Measurements from ENCODE around the gene WDR26. TPM values are rescaled to one million over a fixed set of nuclear protein-coding genes. Genes with fewer than 3 reads are reported as not detected.
"Not testable (repeated sequence)": the region's sequence is repeated elsewhere in the genome, so short reads cannot be mapped to it uniquely, and the experiment has no call there.

The WDR26 gene
- 56.3 TPM for polyA plus RNA-seq (2012; ENCODE audit: insufficient read depth, insufficient read length, low read depth)

GRCh38 chr1:224434691-224435317 is at the start of gene WDR26:
Gene WDR26, minus strand, starts transcription at chr1:224434797.
- Histone ChIP-seq H3K4me1 (no peaks in the 10 kb centered on the region; the same call in 1 of the 2 replicates), H3K9me3 (no peaks in the 10 kb centered on the region), H3K4me3 (ENCODE audit: low read depth, low read length) (peak within 1 kb of the TSS; percentile 90), H3K27me3 (no peaks in the 10 kb centered on the region), H3K36me3 (0 out of 2 replicates have a peak, but pooled peaks cover under 1% of the 10 kb centered on the region)
- TF ChIP-seq, protein P1, sequence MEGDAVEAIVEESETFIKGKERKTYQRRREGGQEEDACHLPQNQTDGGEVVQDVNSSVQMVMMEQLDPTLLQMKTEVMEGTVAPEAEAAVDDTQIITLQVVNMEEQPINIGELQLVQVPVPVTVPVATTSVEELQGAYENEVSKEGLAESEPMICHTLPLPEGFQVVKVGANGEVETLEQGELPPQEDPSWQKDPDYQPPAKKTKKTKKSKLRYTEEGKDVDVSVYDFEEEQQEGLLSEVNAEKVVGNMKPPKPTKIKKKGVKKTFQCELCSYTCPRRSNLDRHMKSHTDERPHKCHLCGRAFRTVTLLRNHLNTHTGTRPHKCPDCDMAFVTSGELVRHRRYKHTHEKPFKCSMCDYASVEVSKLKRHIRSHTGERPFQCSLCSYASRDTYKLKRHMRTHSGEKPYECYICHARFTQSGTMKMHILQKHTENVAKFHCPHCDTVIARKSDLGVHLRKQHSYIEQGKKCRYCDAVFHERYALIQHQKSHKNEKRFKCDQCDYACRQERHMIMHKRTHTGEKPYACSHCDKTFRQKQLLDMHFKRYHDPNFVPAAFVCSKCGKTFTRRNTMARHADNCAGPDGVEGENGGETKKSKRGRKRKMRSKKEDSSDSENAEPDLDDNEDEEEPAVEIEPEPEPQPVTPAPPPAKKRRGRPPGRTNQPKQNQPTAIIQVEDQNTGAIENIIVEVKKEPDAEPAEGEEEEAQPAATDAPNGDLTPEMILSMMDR (IDR thresholded peaks at IDR 0.05; ENCODE audit: low read depth, low read length) = no peak
- DNase-seq = peak; percentile 87

DNA sequence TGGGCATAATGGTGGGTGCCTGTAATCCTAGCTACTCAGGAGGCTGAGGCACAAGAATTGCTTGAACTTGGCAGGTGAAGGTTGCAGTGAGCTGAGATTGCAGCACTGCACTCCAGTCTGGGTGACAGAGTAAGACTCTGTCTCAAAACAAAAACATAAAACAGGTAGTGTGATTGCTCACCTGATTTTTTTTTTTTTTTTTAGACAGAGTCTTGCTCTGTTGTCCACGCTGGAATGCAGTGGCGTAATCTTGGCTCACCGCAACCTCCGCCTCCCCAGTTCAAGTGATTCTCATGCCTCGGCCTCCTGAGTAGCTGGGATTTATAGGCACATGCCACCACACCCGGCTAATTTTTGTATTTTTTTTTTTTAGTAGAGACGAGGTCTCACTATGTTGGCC is 48.6 kb upstream of the WDR26 start:
- DNase-seq; H3K4me3 ChIP-seq (ENCODE audit: low read depth, low read length); H3K4me1 ChIP-seq; H3K9me3 ChIP-seq; H3K27me3 ChIP-seq; H3K36me3 ChIP-seq: not testable (repeated sequence)

- no peaks in the 10 kb centered on the region for H3K9me3 ChIP-seq
- DNase-seq = no peak
- TF ChIP-seq, protein P1 (IDR thresholded peaks at IDR 0.05; ENCODE audit: low read depth, low read length) = no peak
- H3K4me3 ChIP-seq (ENCODE audit: low read depth, low read length) = no peak overlapping the region
- peaks cover 3% of the 10 kb centered on the region; the same call in 1 of the 2 replicates for H3K4me1 ChIP-seq
- no peaks in the 10 kb centered on the region for H3K36me3 ChIP-seq
- H3K27me3 ChIP-seq = no peaks in the 10 kb centered on the region
Observed at GRCh38 chr1:224482619-224483018, 48.0 kb upstream of the WDR26 start.

DNA sequence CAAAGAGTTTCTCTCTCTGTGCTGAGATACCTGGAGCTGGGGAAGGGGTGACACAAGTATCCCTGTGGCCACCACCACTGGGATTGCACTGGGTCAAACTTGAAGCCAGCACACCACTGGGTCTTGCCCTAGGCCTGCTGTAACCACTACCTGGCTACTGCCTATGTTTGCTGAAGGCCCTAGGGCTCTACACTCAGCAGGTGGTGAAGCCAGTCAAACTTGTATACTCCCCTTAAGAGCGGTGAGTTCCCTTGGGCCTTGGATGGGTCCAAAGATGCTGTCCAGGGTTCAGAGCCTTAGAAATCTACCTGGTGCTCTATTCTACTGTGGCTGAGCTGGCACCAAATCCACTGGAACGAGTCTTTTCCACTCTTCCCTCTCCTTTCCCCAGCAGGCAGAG is 47.0 kb upstream of the WDR26 start:
- no peaks in the 10 kb centered on the region for H3K27me3 ChIP-seq
- no peak for DNase-seq
- TF ChIP-seq, protein P1 (IDR thresholded peaks at IDR 0.05; ENCODE audit: low read depth, low read length) = no peak
- H3K4me3 ChIP-seq (ENCODE audit: low read depth, low read length) = no peak overlapping the region
- H3K36me3 ChIP-seq = no peaks in the 10 kb centered on the region
- peaks cover 1% of the 10 kb centered on the region; the same call in 1 of the 2 replicates for H3K4me1 ChIP-seq
- no peaks in the 10 kb centered on the region for H3K9me3 ChIP-seq

GRCh38 chr1:224480888-224481459 is 46.4 kb upstream of the WDR26 start:
- H3K4me3 ChIP-seq (ENCODE audit: low read depth, low read length); DNase-seq; H3K27me3 ChIP-seq; H3K36me3 ChIP-seq; H3K4me1 ChIP-seq; H3K9me3 ChIP-seq: not testable (repeated sequence)

DNA sequence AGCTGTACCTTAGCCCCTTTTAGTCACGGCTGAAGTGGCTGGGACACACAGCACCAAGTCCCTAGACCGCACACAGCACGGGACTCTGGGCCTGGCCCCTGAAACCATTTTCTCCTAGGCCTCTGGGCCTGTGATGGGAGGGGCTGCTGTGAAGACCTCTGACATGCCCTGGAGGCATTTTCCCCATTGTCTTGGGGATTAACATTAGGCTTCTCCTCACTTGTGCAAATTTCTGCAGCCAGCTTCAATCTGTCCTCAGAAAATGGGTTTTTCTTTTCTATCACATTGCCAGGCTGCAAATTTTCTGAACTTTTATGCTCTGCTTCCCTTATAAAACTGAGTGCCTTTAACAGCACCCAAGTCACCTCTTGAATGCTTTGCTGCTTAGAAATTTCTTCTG is 45.6 kb upstream of the WDR26 start:
- not testable (repeated sequence) for H3K4me1 ChIP-seq; H3K36me3 ChIP-seq; H3K4me3 ChIP-seq (ENCODE audit: low read depth, low read length); H3K9me3 ChIP-seq; H3K27me3 ChIP-seq; DNase-seq

DNA sequence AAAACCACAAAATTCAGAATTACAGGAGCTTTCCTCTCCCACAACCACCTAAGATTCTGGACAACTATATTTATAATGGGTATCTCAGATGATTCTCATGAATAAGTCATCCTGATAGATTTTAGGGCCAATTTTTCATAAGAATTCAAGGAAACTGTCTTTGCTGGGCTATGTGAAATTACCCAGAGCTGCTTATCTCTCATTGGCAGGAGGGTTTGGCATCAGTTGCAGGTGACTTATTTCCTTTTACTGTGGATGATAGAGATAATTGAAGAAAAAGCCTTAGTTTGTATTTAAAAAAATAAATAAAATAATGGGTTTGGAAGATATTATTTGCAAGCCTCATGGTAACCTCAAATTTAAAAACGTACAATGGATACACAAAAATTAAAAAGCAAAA is 38.2 kb upstream of the WDR26 start:
- Histone ChIP-seq H3K36me3 (no peaks in the 10 kb centered on the region), H3K4me3 (ENCODE audit: low read depth, low read length) (no peak overlapping the region), H3K9me3 (no peaks in the 10 kb centered on the region; the same call in 1 of the 2 replicates), H3K27me3 (no peaks in the 10 kb centered on the region), H3K4me1 (no peaks in the 10 kb centered on the region)
- no peak for DNase-seq
- TF ChIP-seq, protein P1 (IDR thresholded peaks at IDR 0.05; ENCODE audit: low read depth, low read length) = no peak
